GM13977 (cell line): ENCODE measurements around the gene CRHR1.

Experiments used
- DNase-seq: peaks from one replicate; pipeline ENCODE4 v3.0.0; 2012; ENCODE audit warnings: low spot score
- in situ Hi-C: fragments of 300-500 bp; cut with MboI; formaldehyde crosslinking; loops from one replicate; pipeline ENCODE4 v1.12.0; 2022; ENCODE audit warnings: low sequenced_read_pairs, low pct_unique_long_range_greater_than_20kb, mixed read lengths, inconsistent platforms; ENCODE audit not compliant: unreplicated experiment
- TF ChIP-seq, protein P1 (sequence below): IDR thresholded peaks from 2 replicates; pipeline ENCODE4 v1.5.1; 2012; ENCODE audit warnings: mild to moderate bottlenecking, control low read depth; ENCODE audit not compliant: insufficient read depth; ENCODE audit errors: extremely low read depth, missing control alignments

CRHR1 gene

DNA sequence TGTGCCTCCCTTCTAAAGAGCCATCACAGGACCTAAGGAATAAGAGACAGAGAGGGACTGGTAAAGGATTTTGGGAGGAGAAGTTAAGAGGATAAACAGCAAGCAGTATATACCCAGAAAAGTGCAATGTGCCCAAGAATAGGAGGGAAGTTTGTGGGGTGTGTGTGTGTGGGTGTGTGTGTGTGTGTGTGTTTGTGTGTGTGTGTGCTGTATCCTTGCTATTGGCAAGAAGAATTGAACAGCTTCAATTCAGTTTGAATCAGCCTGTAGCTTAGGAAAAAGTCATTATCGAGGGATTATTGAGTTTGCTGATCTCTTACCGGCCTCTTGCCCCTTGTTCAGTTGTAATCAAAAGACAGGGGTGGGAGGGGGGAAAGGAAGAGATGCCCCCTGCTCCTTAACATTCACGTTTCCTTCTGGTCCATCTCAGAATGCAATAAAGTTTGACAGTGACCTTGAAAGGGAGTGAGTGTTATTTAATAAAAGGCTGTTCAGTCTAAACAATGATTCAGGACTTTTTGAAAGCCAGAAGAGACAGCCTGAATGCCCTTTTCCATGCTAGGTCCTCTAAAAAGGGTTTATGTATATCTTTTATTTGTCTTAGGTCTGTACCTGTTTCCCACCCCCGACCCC, 86.3 kb downstream of the CRHR1 start:
- TF ChIP-seq, protein P1, sequence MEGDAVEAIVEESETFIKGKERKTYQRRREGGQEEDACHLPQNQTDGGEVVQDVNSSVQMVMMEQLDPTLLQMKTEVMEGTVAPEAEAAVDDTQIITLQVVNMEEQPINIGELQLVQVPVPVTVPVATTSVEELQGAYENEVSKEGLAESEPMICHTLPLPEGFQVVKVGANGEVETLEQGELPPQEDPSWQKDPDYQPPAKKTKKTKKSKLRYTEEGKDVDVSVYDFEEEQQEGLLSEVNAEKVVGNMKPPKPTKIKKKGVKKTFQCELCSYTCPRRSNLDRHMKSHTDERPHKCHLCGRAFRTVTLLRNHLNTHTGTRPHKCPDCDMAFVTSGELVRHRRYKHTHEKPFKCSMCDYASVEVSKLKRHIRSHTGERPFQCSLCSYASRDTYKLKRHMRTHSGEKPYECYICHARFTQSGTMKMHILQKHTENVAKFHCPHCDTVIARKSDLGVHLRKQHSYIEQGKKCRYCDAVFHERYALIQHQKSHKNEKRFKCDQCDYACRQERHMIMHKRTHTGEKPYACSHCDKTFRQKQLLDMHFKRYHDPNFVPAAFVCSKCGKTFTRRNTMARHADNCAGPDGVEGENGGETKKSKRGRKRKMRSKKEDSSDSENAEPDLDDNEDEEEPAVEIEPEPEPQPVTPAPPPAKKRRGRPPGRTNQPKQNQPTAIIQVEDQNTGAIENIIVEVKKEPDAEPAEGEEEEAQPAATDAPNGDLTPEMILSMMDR: no peak
- DNase-seq: no peak
- in situ Hi-C loops: no loop called here

DNA sequence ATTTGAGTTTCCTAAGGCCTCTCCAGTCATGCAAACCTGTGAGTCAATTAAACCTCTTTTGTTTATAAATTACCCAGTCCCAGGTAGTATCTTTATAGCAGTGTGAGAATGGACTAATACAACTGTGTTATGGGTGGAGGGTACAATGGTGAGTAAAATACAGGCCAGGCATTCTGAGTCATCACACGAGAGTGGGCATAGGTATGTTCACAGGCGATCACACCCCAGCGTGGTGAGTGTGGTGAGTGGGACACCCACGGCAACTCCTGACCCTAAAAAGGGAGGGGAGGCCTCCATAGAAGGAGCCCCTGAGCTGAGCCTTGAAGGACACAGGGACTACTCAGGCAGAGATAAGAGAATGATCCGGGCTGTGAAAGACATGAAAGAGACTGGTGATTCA, 87.6 kb downstream of the CRHR1 start:
- TF ChIP-seq, protein P1: no peak
- in situ Hi-C loops: no loop called here

DNA sequence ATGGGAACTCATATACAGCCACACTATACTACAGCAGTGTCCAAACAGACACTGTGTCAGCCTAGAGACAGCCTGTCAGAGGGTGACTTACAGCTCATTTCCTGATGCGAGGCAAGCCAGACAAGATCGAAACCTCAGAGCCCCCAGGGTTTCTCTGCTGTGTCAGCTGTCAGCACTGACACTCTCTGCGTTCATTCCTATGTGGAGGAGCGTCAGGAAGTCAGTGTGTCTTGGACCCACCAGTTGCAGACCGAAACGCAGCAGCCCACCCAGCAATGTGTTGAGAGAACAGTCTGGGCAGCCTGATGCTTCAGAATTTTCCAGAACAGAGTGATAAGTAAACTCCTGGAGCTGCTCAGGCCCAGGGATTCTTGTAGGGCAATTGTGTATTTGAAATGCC, 89.6 kb downstream of the CRHR1 start:
- DNase-seq: no peak
- in situ Hi-C loops: no loop called here
- TF ChIP-seq, protein P1: no peak

More for the DNA sequence above, 87.6 kb downstream of the CRHR1 start:
- no peak for DNase-seq

DNA sequence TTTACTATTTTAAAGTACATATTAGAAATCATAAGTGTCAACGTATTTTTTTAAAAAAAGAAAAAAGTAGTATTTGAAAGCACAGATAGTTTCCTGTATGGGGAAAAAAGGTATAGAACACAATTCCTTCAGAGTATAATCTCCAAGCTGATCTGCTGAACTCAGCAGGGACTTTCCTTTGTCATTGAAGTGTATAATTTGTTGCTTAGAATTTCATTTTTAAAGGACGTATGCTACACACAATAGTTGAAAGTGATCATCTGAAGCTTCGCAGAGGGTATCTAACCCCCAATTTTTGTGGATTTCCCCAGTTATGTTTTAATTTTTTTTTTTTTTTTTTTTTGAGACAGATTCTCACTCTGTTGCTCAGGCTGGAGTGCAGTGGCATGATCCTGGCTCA, 90.0 kb downstream of the CRHR1 start:
- in situ Hi-C loops: no loop called here
- TF ChIP-seq, protein P1: no peak
- no peak for DNase-seq

DNA sequence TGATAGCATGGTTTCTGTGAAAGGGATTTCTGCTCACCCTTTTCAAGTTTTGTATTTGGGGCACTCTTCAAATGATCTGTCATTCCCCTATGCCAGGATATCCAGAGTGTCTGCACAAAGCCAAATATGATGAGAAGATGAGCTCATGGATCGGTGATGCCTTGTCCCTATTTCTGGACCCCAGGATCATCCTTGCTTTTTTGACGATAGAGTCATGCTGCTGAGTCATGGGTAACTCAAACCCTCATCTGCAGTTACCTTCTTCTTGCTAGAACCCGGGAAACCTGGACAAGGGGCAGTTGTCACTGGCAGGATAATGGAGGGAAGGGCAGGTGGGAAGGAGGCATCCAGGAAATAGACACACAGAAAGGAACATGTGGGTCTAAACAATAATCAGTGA, 92.4 kb downstream of the CRHR1 start:
- TF ChIP-seq, protein P1: no peak
- in situ Hi-C loops: no loop called here
- no peak for DNase-seq

DNA sequence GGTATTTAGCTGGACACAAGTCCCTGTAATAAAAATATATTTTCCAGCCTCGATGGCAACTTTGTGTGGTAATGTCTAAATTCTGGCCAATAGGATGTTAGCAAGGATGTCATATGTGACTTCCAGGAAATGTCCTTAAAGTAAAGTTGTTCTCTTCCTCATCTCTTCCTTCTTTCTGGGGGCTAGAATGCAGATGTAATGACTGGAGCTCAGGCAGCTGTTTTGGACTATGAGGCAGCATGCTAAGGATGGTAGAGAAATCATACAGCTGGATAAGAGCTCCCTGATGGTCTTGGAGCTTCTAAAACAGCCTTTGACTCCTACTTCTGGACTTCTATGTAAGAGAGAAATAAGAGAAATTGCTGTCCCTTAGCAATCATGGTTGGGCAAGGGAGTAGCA, 93.3 kb downstream of the CRHR1 start:
- DNase-seq: no peak
- in situ Hi-C loops: no loop called here
- TF ChIP-seq, protein P1: no peak

DNA sequence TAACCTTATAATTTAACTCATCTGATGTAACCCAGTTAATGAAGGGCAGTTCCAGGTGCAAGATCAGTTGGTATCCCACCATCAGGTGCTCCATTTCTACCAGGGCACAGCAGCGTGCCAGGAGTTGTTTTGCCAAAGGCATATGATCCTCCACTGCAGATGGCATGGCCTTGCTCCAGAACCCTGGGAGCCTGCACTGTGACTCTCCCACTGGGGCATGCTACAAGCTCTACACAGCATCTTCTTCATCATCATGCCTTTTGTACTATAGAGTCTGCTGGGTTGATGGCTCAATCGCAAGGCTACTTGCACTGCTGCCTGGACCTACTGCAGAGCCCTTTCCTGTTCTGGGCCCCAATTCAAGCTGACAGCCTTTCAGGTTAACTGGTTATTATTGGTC, 98.9 kb downstream of the CRHR1 start:
- TF ChIP-seq, protein P1: no peak
- in situ Hi-C loops: no loop called here
- no peak for DNase-seq
